AG04450 (cell line): ENCODE results near the gene SLIT2. TPM values are rescaled to one million over a fixed set of nuclear protein-coding genes. Genes with fewer than 3 reads are reported as not detected.

Experiments
- CTCF ChIA-PET: fragments of 300-600, 350-600 bp; formaldehyde crosslinking; extraction: SDS; loops from one replicate; lab custom pipeline; 2022; ENCODE audit warnings: antibody characterized with exemption, inconsistent platforms; lab: Charles Lee
- POLR2A ChIA-PET: fragments of 350-600 bp; formaldehyde crosslinking; extraction: SDS; loops from one replicate; lab custom pipeline; 2021; ENCODE audit warnings: antibody characterized with exemption, inconsistent platforms; lab: Yijun Ruan, JAX
- DNase-seq: peaks from one replicate; pipeline ENCODE4 v3.0.0-alpha.2; 2011; ENCODE audit warnings: low read depth, low spot score
- H3K27ac ChIP-seq: one replicate; pipeline ENCODE4 v1.5.1; 2012; ENCODE audit warnings: low read depth, low read length, control low read depth
- H3K27me3 ChIP-seq: one replicate; pipeline ENCODE4 v1.6.0; 2012; ENCODE audit warnings: low read length; ENCODE audit not compliant: control insufficient read depth, insufficient read depth
- H3K4me3 ChIP-seq: 2 replicates; pipeline ENCODE4 v1.5.1; 2011; ENCODE audit warnings: mild to moderate bottlenecking, low read depth, low read length, control low read depth
- H3K9me3 ChIP-seq: 2 replicates; pipeline ENCODE4 v1.5.1; 2012; ENCODE audit warnings: low read length; ENCODE audit not compliant: control insufficient read depth, insufficient read depth
- polyA plus RNA-seq: library from polyadenylated mRNA; depleted of rRNA; stranded (reverse); fragments of >200 nt; gene quantifications from 2 replicates; pipeline ENCODE4 v1.2.3, GENCODE V29; 2011
- TF ChIP-seq, protein P1 (sequence below): IDR thresholded peaks from 2 replicates; pipeline ENCODE4 v1.5.1; 2011; ENCODE audit warnings: low read depth, low read length, control low read depth, inconsistent platforms

The SLIT2 gene
- polyA plus RNA-seq, 1 experiment, result 15.2 TPM

DNA sequence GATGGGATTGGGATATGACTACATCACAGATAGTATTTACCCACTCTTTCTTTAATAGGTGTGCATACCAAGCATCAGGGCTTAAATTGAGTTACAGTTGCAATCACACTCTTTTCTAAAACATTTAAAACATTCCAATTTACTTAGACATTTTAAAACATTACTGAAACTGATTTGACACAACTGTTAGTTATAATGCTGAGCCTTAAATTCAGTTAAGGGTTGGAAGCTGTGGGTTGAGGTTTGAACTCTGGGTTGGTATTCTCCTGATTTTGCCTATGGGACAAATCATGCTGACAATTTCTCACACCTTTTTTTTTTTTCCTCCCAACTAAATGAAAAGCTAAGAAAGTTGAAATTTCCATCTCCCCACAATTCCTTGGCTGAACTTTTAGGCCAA, 16.3 kb downstream of the SLIT2 start:
- no peaks in the 10 kb centered on the region for H3K9me3 ChIP-seq
- H3K4me3 ChIP-seq, result no peak overlapping the region
- ChIA-PET POLR2A (interaction anchor here (0.7 kb wide), 1 partner anchor 16 kb away, joined by 4 read pairs; the partner anchor contains the start of gene SLIT2), CTCF (interaction anchor here (0.5 to 2.4 kb wide), 2 partner anchors 20 to 177 kb away, joined by 5 to 6 read pairs; no protein-coding TSS in a partner anchor)
- TF ChIP-seq, protein P1, sequence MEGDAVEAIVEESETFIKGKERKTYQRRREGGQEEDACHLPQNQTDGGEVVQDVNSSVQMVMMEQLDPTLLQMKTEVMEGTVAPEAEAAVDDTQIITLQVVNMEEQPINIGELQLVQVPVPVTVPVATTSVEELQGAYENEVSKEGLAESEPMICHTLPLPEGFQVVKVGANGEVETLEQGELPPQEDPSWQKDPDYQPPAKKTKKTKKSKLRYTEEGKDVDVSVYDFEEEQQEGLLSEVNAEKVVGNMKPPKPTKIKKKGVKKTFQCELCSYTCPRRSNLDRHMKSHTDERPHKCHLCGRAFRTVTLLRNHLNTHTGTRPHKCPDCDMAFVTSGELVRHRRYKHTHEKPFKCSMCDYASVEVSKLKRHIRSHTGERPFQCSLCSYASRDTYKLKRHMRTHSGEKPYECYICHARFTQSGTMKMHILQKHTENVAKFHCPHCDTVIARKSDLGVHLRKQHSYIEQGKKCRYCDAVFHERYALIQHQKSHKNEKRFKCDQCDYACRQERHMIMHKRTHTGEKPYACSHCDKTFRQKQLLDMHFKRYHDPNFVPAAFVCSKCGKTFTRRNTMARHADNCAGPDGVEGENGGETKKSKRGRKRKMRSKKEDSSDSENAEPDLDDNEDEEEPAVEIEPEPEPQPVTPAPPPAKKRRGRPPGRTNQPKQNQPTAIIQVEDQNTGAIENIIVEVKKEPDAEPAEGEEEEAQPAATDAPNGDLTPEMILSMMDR, result no peak
- no peak for DNase-seq
- H3K27me3 ChIP-seq, result no peaks in the 10 kb centered on the region
- H3K27ac ChIP-seq, result no peak overlapping the region

DNA sequence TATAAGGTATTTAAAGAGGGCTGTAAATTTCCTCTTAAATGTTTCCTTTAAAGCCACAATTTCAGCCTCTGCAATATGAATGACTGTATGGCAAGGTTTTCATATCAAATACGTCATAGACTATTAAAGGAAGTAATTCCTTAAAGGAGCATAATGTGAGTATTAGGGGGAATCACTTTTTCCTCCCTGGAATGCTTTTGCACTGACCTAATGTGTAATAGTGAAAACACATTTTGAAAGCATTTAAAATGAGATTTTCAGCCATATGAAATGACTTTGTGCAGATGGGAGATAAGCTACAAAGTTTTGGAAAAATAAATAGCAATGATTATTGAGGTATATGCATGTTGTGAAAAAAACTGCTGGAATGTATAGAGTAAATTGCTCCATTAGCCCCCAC, 17.6 kb downstream of the SLIT2 start:
- no peaks in the 10 kb centered on the region for H3K27me3 ChIP-seq
- H3K27ac ChIP-seq, result no peak overlapping the region
- no peak overlapping the region for H3K4me3 ChIP-seq
- no peaks in the 10 kb centered on the region for H3K9me3 ChIP-seq
- ChIA-PET CTCF (interaction anchor here (1.2 to 2.4 kb wide), 2 partner anchors 21 to 126 kb away, joined by 3 to 6 read pairs; no protein-coding TSS in a partner anchor), POLR2A (no interaction called here)
- no peak for DNase-seq
- TF ChIP-seq, protein P1, result no peak

DNA sequence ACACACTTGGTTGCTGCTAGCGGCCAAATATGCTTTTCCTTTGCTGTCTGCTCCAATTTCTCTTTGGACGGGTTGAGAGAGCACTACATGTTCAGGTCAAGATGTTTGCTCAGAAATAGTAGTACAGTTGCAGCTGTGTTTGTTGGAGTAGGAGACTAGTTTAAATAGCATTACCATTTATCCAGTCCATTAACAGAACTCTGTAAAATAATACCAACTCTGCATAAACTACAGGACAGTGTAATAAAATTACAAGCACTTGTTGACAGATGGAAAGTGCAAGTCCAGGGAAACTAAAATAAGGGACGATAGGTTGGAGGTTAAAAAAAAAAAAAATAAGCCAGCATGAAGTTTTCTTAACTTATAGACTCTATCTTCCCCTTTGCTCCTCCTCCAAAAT, 20.2 kb downstream of the SLIT2 start:
- Histone ChIP-seq H3K9me3 (no peaks in the 10 kb centered on the region), H3K27me3 (no peaks in the 10 kb centered on the region), H3K4me3 (no peak overlapping the region), H3K27ac (no peak overlapping the region)
- ChIA-PET CTCF (interaction anchor here (1.7 kb wide), 1 partner anchor 33 kb away, joined by 6 read pairs; no protein-coding TSS in a partner anchor), POLR2A (interaction anchor here (0.7 kb wide), 2 partner anchors 14 to 324 kb away, joined by 3 to 5 read pairs; no protein-coding TSS in a partner anchor)
- no peak for DNase-seq
- TF ChIP-seq, protein P1, result no peak

DNA sequence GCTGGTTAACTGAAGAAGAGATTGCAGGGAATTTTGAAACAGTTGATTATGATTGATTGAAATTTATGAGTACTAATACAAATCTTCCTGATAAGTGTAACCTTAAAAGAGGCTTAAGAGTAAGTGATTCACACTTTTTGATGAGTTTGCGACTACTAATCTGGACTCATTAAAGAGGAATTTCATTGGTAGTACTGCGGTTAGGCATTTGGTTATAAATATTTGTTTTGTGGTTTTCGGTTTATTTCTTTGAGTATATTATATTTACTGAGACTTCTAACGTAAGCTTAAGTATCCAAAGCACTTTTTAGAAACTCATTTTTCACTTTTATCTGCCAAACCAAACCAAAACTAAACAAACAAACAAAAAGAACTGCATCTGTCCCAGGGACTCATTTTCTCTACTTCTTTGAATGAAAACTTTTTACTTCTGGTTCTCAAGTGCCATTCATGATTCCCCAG, 20.7 kb downstream of the SLIT2 start:
- ChIA-PET POLR2A (interaction anchor here (0.7 kb wide), 1 partner anchor 325 kb away, joined by 5 read pairs; no protein-coding TSS in a partner anchor), CTCF (interaction anchor here (1.7 kb wide), 1 partner anchor 33 kb away, joined by 6 read pairs; no protein-coding TSS in a partner anchor)
- no peak for DNase-seq
- Histone ChIP-seq H3K27ac (no peak overlapping the region), H3K27me3 (no peaks in the 10 kb centered on the region), H3K9me3 (no peaks in the 10 kb centered on the region), H3K4me3 (no peak overlapping the region)
- TF ChIP-seq, protein P1, result no peak

DNA sequence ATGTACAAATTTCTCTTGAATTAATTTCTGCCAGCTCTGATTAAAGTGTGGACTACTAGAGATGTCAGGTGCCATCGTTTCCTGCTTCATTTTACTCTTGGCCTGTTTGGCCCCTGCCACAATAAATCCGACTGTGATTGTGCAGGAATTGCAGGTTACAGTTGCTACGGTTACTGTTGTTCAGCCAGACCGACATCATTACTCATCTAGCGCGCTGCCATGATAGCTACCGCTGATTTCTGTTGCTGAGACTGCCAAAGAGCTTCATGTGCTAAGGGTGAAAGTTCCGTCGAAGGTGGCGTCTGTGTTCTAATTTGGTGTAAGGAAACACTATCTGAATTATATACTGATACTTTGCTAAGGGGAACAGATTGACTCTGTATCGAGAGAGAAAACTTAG, 22.1 kb downstream of the SLIT2 start:
- H3K27ac ChIP-seq, result no peak overlapping the region
- CTCF ChIA-PET, result interaction anchor here (1.7 kb wide), 1 partner anchor 32 kb away, joined by 6 read pairs; no protein-coding TSS in a partner anchor
- H3K4me3 ChIP-seq, result no peak overlapping the region
- H3K9me3 ChIP-seq, result no peaks in the 10 kb centered on the region
- TF ChIP-seq, protein P1, result no peak
- no peak for DNase-seq
- no peaks in the 10 kb centered on the region for H3K27me3 ChIP-seq
- POLR2A ChIA-PET, result no interaction called here
